ENCODE measurements around the gene LIN52. TPM values are rescaled to one million over a fixed set of nuclear protein-coding genes. Genes with fewer than 3 reads are reported as not detected.

The LIN52 gene
- total RNA-seq, 1 donor, result 11.2 TPM

DNA sequence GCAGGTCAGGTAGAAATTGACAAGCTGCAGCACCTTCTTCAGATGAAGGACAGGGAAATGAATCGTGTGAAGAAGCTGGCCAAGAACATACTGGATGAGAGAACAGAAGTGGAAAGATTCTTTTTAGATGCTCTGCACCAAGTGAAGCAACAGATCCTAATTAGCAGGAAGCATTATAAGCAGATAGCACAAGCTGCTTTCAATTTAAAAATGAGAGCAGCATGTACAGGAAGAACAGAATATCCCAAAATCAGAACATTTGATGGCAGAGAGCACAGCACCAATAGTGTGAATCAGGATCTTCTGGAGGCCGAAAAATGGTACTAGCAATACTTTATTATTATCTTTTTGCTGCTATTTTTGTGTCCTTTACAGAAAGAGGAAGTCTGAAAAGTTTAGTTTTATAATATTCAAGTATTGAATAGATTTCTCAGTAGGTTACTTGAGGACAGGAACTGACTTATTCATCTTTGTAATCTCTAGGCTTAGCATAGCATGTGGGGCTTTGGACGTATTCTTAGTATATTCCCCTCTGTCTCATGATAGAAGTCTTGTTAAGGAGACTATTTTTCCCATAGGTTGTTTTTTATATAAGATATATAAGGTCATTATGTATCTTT, 34.8 kb upstream of the LIN52 start:
- DNase-seq (ENCODE audit: low read depth), result no peak
- TF ChIP-seq, protein P1, sequence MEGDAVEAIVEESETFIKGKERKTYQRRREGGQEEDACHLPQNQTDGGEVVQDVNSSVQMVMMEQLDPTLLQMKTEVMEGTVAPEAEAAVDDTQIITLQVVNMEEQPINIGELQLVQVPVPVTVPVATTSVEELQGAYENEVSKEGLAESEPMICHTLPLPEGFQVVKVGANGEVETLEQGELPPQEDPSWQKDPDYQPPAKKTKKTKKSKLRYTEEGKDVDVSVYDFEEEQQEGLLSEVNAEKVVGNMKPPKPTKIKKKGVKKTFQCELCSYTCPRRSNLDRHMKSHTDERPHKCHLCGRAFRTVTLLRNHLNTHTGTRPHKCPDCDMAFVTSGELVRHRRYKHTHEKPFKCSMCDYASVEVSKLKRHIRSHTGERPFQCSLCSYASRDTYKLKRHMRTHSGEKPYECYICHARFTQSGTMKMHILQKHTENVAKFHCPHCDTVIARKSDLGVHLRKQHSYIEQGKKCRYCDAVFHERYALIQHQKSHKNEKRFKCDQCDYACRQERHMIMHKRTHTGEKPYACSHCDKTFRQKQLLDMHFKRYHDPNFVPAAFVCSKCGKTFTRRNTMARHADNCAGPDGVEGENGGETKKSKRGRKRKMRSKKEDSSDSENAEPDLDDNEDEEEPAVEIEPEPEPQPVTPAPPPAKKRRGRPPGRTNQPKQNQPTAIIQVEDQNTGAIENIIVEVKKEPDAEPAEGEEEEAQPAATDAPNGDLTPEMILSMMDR (IDR thresholded peaks at IDR 0.05; ENCODE audit: insufficient read depth, low read depth, low read length), result no peak

DNA sequence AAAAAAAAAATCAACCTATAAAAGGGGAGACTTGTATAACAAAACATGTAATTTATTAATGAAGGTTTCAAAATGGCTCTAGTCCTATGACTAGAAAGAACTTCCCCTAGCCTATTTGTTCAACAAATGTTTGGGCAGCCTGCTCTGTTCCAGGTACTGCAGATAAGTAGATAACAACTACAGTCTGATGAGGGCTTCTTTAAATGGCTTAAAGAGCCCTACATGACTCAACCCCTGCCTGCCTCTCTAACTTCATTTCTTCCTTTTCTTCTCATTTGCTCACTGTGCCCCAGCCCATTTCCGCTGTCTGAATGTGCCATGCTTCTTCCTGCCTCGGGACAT, 22.0 kb upstream of the LIN52 start:
- H3K4me3 ChIP-seq (ENCODE audit: low read depth, low read length), result no peak overlapping the region
- TF ChIP-seq, protein P1 (IDR thresholded peaks at IDR 0.05; ENCODE audit: insufficient read depth, low read depth, low read length), result no peak
- no peak for DNase-seq (ENCODE audit: low read depth)

More for the DNA sequence above, 34.8 kb upstream of the LIN52 start:
- no peak overlapping the region for H3K4me3 ChIP-seq (ENCODE audit: low read depth, low read length)

DNA sequence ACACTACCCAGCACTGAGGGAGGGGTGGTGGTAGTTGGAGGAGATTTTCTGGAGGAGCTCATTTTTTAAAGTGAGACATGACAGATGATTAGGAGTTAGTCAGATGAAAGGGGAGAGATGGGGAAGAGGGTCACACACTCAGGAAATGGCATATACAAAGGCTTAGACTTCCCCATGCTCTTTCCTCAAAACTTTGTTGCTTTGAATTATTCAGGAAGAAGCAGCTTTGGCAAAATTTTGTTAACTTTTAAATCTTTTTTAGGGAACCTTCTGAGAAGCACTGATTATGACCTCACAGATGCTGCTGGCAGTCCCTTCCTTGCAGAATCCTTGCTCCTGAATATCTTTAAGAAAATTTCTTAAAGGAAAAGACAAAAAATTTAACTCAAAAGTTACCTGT, 20.3 kb upstream of the LIN52 start:
- H3K4me3 ChIP-seq (ENCODE audit: low read depth, low read length), result no peak overlapping the region
- TF ChIP-seq, protein P1 (IDR thresholded peaks at IDR 0.05; ENCODE audit: insufficient read depth, low read depth, low read length), result no peak
- DNase-seq (ENCODE audit: low read depth), result no peak

DNA sequence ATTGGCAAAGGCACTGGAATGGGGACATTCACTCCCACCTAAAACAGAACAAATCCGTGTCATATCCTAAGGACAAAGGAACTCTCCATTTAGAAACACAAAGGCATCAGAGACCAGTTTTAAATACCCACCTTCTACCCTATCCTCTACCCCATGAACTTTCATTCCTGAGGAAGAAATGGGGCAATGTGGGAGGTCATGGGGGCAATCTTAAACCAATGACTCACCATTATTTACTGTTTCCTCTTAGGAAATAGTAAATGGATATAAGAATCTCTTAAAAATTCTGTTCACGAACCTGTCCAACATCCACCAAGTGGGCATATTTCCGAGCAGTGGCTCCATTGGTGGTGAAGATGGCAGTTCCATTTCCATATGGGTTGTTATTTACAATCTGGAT, 19.9 kb upstream of the LIN52 start:
- DNase-seq (ENCODE audit: low read depth), result peak; percentile 76
- TF ChIP-seq, protein P1 (IDR thresholded peaks at IDR 0.05; ENCODE audit: insufficient read depth, low read depth, low read length), result no peak
- no peak overlapping the region for H3K4me3 ChIP-seq (ENCODE audit: low read depth, low read length)

DNA sequence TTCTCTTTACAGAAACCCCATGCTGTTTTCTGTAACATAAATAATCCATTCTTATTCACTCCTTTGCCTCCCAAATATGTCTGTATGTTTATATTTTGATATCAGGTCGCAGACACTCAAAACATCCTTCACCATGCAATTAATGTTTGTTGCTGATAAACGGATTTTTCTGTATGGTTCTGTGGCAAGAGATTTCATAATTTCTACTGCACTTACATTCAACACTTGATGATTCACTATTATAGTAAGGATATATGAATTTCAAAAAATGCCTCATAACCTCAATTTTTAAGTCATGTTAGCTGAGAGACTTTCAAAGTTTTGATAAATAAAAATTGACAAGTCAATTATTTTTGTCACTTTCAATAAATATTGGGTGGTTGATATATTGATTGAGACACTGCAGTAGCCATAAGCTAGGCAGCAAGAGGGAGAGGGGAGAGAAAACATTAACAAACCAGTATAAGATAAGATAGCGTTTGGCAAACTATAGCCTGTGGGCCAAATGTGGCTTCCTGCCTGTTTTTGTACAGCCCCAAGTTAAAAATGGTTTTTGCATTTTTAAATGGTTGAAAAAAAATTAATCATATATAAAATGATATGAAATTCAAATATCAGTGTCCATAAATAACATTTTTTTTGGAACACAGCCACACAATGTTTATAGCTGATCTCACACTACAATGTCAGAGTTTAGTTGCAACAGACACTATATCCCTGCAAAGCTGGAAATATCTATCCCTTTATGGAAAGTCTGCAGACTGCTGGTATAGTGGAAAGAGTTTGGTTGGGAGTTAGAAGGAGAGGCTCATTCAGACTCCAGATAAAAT, 18.8 kb upstream of the LIN52 start:
- no peak overlapping the region for H3K4me3 ChIP-seq (ENCODE audit: low read depth, low read length)
- TF ChIP-seq, protein P1 (IDR thresholded peaks at IDR 0.05; ENCODE audit: insufficient read depth, low read depth, low read length), result no peak
- peak; percentile 88 for DNase-seq (ENCODE audit: low read depth)

GRCh38 chr14:74077401-74077800, 7.4 kb upstream of the LIN52 start:
- no peak for DNase-seq (ENCODE audit: low read depth)
- TF ChIP-seq, protein P1 (IDR thresholded peaks at IDR 0.05; ENCODE audit: insufficient read depth, low read depth, low read length), result no peak
- H3K4me3 ChIP-seq (ENCODE audit: low read depth, low read length), result no peak overlapping the region

All from fibroblast of villous mesenchyme (primary cell).